Forelimb muscle (tissue), 1 donor: Measurements from ENCODE around the gene SLCO2A1. TPM values are rescaled to one million over a fixed set of nuclear protein-coding genes. Genes with fewer than 3 reads are reported as not detected.

ENCODE experiments used
- DNase-seq: peaks from one replicate; pipeline ENCODE4 v3.0.0-alpha.2; 2013; ENCODE audit warnings: low read depth
- polyA plus RNA-seq: library from polyadenylated mRNA; unstranded; fragments of 120-200 nt; gene quantifications from one replicate; pipeline ENCODE4 v1.2.1, GENCODE V29; 2013; ENCODE audit not compliant: insufficient read length

The SLCO2A1 gene
- polyA plus RNA-seq, 1 donor, result 1.8 TPM

GRCh38 chr3:134034005-134034785 lies 4.5 kb upstream of the SLCO2A1 start:
- DNase-seq, result no peak

DNA sequence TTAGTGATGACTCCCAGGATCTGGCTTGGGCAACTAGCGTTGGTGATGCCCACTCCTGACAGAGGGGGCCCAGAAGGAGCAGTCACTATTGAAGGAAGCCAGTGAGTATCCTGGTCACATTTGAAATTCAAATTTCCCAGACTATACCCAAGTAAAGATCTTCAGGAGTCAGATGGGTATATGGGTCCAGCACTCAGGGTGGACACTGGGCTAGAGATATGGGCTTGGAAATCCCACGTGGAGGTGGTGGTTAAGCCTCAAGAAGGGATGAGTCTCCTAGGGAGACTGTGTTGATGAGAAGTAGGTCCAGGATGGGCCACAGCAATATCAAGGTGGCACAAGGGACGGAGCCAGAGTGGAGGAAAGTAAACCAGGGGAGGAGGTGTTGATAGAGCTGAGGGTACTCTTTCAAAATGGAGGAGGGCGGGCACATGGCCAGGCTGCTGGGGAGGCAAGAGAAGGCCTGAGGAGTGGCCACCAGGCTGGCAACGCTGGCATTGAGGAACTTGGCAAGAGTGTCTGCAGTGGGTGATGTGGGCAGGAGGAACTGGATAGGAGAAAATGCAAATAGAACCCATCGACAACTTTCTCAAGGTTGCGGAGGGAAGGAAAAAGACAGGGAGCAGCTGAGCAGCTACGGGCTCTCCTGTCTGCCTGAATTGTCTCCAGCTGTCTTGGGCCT lies 3.7 kb upstream of the SLCO2A1 start:
- no peak for DNase-seq

- DNase-seq, result no peak
Observed at GRCh38 chr3:134031348-134031915, 1.7 kb upstream of the SLCO2A1 start.

DNA sequence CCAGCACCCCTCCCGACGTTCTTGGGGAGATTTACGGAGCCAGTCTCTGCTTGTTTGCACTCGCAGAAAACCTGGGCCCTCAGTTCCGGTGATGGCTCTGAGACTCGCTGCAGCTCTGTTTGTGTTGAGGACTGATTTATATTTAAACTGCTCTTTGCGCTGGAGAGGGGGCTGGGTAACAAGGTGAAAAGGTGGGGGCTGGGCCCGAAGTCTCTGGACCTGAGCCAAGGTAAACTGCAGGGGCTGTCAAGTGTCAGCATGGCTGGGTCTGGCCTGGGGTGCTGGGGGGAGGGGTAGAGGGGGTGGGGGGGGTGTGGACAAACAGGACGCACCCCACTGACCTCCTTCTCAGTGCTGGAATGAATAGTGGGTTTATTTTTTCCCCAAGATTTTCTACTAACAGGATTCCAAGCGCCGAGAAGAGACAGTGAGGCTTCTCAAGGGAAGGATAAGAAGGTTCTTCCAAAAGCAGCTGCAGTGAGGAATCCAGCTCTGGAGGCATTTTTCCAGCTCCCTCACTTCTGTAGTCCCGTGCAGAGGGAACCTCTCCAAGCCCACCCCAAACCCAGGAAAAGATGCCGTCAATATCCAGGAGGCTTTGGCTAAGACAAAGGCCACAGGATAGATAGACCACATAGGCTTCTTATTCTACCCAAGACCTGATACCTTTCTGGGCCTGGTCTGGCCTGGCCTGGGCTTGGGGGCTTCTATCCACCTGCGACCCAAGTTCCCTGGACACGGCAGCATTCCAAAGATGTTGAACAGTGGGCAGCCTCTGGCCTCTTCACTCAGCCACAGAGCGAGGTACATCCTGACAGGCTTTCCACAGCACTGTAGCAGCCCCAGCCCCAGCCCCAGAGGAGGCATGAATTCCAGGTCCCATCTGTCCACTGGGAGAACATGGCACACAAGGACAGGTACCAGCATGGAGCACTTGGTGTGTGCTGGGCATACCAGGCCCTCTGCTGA lies 938 bp upstream of the SLCO2A1 start:
- peak; percentile 38 for DNase-seq

DNA sequence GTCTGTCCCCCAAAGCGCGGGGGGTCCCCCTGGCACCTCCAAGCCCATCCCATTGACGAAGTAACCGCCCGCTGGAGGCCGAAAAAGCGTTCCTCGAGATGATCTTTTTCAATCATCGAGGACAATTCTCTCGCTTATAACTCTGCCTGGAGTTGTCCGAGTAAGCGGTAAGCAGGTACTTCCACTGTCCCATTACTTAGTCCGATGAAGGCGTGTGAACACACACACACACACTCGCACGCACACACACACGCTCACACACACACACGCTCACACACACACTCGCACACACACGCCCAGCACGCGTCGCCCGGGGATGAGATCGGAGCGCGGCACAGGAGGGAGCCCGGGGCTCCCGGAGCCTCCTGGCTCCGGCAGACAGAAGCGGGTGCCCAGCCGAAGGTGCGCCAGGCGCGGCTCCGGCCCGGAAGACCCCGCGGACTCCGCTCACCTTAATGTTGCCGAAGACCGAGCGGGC lies 430 bp downstream of the SLCO2A1 start:
- DNase-seq, result no peak

GRCh38 chr3:134028486-134029255 lies 1.1 kb downstream of the SLCO2A1 start:
- no peak for DNase-seq

DNA sequence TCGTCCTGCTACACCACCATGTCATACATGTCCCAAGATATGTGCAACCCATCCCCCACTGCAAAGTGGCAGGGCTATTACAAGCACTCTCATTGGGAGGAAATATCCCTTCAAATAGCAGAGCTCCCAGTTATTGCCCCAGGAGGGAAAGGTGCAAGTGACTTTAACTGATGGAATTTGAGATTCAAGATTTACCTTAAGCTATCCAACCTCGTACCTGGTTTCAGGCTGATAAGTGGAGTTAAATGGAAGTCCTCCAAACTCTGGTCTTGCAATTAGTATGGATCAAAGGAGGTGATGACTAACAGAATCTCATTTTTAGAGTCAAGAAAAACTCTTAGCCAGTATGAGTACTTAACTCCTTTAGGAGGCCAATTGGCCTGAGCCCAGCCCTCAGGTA lies 2.1 kb downstream of the SLCO2A1 start:
- DNase-seq, result no peak

DNA sequence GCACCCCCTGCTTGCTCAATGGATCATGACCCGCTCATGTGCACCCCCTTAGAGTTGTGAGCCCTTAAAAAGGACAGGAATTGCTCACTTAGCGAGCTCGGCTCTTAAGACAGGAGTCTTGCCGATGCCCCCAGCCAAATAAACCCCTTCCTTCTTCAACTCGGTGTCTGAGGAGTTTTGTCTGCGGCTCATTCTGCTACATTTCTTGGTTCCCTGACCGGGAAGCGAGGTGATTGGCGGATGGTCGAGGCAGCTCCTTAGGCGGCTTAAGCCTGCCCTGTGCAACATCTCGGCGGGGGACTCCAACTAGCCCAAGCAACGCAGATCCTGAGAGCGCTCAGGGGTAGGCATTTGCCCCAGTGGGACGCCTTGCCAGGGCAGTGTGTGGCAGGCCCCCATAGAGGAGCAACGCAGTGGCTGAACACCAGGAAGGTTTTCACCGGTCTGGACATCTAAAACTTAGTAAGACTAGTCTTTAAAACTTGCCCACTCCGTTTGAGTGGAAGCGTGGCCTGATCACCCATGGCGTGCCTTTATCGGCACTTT lies 9.5 kb downstream of the SLCO2A1 start:
- DNase-seq, result no peak

DNA sequence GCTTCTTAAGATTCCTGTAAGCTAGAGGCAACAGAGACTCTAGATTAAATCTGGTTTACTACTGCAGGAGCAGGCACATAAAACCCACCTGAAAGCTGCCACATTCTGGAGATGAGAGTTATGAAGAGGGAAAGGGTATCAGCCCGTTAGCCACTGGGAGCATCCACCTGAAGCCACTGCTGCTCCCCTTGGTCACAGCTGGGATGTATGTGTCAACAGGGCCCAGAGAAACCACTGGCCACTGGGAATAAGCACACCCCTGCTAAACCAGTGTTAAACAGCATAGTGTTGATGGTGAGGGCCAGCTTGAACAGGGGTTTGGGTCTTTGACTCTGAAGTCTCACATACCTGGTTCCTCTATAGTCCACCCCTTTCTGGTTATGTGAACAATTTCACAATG lies 10.9 kb downstream of the SLCO2A1 start:
- no peak for DNase-seq

- peak; percentile 38 for DNase-seq
Observed at GRCh38 chr3:134018406-134018805, 11.3 kb downstream of the SLCO2A1 start.

- DNase-seq, result no peak
Observed at GRCh38 chr3:134017490-134017889, 12.2 kb downstream of the SLCO2A1 start.

- DNase-seq, result no peak
Observed at GRCh38 chr3:134014270-134014669, 15.5 kb downstream of the SLCO2A1 start.

DNA sequence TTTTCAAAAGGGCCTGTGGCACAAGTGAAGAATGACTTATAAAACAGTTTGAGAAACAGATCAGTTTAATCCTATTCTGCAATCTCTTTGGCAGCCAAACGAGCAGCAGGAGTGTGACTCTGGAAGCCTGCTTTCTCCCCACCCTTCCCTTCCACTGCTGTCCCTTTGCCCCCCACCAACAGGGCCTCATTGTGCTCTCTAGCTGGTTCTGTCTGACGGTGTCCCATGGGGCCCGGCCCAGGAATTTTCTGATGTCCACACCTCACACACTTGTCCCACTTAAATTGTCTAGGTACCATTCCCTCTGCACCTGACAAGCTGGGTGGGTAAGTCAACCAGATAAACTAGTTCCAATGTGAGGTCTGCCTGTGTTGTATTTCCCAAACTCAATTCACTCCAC lies 16.4 kb downstream of the SLCO2A1 start:
- no peak for DNase-seq

- no peak for DNase-seq
Observed at GRCh38 chr3:134009345-134010000, 20.3 kb downstream of the SLCO2A1 start.

GRCh38 chr3:134008630-134009156 lies 21.0 kb downstream of the SLCO2A1 start:
- no peak for DNase-seq

- no peak for DNase-seq
Observed at GRCh38 chr3:134007819-134008218, 21.9 kb downstream of the SLCO2A1 start.

DNA sequence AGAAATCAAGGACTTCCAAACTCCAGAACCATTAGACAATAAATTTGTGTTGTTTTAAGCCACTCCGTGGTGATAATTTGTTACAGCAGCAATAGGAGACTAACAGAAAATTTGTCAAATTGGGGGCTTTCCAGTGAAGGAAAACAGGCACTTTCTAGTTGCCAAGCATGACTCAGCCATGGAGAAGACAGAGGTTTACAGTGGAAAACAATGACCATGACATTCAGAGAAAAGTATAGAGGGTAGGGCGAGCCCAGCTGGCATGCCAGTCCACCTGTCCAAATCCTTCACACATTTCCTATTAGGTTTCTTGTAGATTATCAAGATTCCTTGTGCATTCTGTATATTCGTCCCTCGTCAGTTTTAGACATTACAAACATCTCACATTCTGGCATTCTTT lies 24.9 kb downstream of the SLCO2A1 start:
- no peak for DNase-seq

- no peak for DNase-seq
Observed at GRCh38 chr3:134003066-134003465, 26.7 kb downstream of the SLCO2A1 start.

DNA sequence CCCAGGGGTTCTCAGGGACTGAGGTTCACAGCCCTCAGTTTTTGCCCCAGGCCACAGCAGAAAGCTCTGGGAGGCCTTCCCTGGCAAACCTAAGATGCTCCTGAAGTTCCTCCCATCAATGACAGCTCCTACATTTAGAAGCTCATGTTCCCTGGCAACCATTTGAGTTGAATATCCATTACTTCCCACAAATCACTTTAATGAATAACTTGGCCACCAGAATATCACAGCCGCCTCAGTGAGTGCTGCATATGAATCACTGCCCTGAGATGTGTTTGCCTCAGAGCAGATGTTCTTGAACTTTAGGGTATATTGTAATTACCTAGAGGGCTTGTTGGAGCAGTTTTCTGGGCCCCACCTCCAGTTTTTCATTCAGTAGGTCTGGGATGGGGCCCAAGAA lies 27.4 kb downstream of the SLCO2A1 start:
- no peak for DNase-seq

GRCh38 chr3:134001251-134001650 lies 28.5 kb downstream of the SLCO2A1 start:
- no peak for DNase-seq
